ENCODE measurements around the gene IL17A. TPM values are rescaled to one million over a fixed set of nuclear protein-coding genes. Genes with fewer than 3 reads are reported as not detected.

The IL17A gene
- total and polyA plus RNA-seq, 12 donors: not detected

- 61 to 63% methylated on average over 2 of the region's 2 CpGs for WGBS, 2 donors
- H3K36me3 ChIP-seq: no peaks in the 10 kb centered on the region
- intact Hi-C loops (cut with DNase I): no loop called here
Measured at GRCh38 chr6:52213127-52213526, 27.0 kb downstream of the IL17A start.

GRCh38 chr6:52215787-52216186 is 29.6 kb downstream of the IL17A start:
- no peak for DNase-seq
- no peak for ATAC-seq
- Histone ChIP-seq H3K4me1 (no peaks in the 10 kb centered on the region), H3K4me3 (no peak overlapping the region), H3K9me3 (no peaks in the 10 kb centered on the region), H3K36me3 (no peaks in the 10 kb centered on the region), H3K27me3 (peaks cover 0 to 8% (median 0%) of the 10 kb centered on the region in 7 donors), H3K27ac (no peak overlapping the region)
- TF ChIP-seq CTCF (IDR thresholded peaks at IDR 0.05): no peak
- intact Hi-C loops (cut with DNase I): no loop called here

More at GRCh38 chr6:52213127-52213526, 27.0 kb downstream of the IL17A start:
- Histone ChIP-seq H3K4me3 (no peak overlapping the region), H3K9me3 (no peaks in the 10 kb centered on the region), H3K27ac (no peak overlapping the region), H3K4me1 (peaks cover 0 to 5% (median 0%) of the 10 kb centered on the region in 9 donors), H3K27me3 (peaks cover 0 to 8% (median 0%) of the 10 kb centered on the region in 7 donors)
- TF ChIP-seq CTCF (IDR thresholded peaks at IDR 0.05): no peak
- DNase-seq (no peak), ATAC-seq (no peak)

GRCh38 chr6:52216932-52217575 is 30.9 kb downstream of the IL17A start:
- Histone ChIP-seq H3K27me3 (peaks cover 0 to 5% (median 0%) of the 10 kb centered on the region in 7 donors), H3K4me3 (no peak overlapping the region), H3K9me3 (no peaks in the 10 kb centered on the region), H3K36me3 (no peaks in the 10 kb centered on the region), H3K27ac (no peak overlapping the region), H3K4me1 (no peaks in the 10 kb centered on the region)
- 84 to 86% methylated on average over 5 of the region's 5 CpGs for WGBS, 2 donors
- ATAC-seq (no peak), DNase-seq (no peak)
- intact Hi-C loops (cut with DNase I): no loop called here
- no peak for TF ChIP-seq CTCF (IDR thresholded peaks at IDR 0.05)

GRCh38 chr6:52217761-52218160 is 31.6 kb downstream of the IL17A start:
- Histone ChIP-seq H3K9me3 (no peaks in the 10 kb centered on the region), H3K27ac (no peak overlapping the region), H3K4me3 (no peak overlapping the region), H3K36me3 (no peaks in the 10 kb centered on the region), H3K4me1 (no peaks in the 10 kb centered on the region), H3K27me3 (no peaks in the 10 kb centered on the region)
- WGBS, 2 donors: 80 to 81% methylated on average over 2 of the region's 2 CpGs
- intact Hi-C loops (cut with DNase I): no loop called here
- ATAC-seq (no peak), DNase-seq (no peak)
- no peak for TF ChIP-seq CTCF (IDR thresholded peaks at IDR 0.05)
